K562 (cell line): ENCODE data around the gene OR14A16. TPM values are rescaled to one million over a fixed set of nuclear protein-coding genes. Genes with fewer than 3 reads are reported as not detected.

Source experiments
- BCOR ChIP-seq: fragments of 450-650 bp; IDR thresholded peaks from 2 replicates; pipeline ENCODE4 v1.6.1; 2016
- BMI1 ChIP-seq: fragments of 150-350 bp; IDR thresholded peaks from 2 replicates; pipeline ENCODE4 v1.6.1; 2014; ENCODE audit warnings: low read length
- CHD2 ChIP-seq: IDR thresholded peaks from 2 replicates; pipeline ENCODE4 v1.6.1; 2011; ENCODE audit warnings: low read depth, low read length
- CXXC5 ChIP-seq: fragments of 250-450 bp; sonication (Bioruptor Pico); IDR thresholded peaks from 2 replicates; pipeline ENCODE4 v1.8.0; 2022; ENCODE audit warnings: inconsistent platforms, mild to moderate bottlenecking, moderate library complexity
- EGR1 ChIP-seq: fragments of 450-650 bp; conservative IDR thresholded peaks from 2 replicates; pipeline ENCODE4 v1.6.1; 2017; ENCODE audit warnings: mild to moderate bottlenecking
- FOXJ3 ChIP-seq: sonication (generic); formaldehyde crosslinking; IDR thresholded peaks from 2 replicates; pipeline ENCODE4 v1.4.0; 2020; ENCODE audit warnings: mild to moderate bottlenecking, missing genetic modification reagents
- GTF2F1 ChIP-seq: IDR thresholded peaks from 2 replicates; pipeline ENCODE4 v1.6.1; 2011; ENCODE audit warnings: low read depth, low read length, improper control_type of control experiment
- HNRNPK ChIP-seq: fragments of 200-400 bp; formaldehyde crosslinking; IDR thresholded peaks from one replicate; pipeline ENCODE4 v1.6.1; 2018; ENCODE audit warnings: mild to moderate bottlenecking, low read depth, low read length; ENCODE audit not compliant: poor library complexity, severe bottlenecking
- HNRNPUL1 ChIP-seq: fragments of 200-400 bp; formaldehyde crosslinking; IDR thresholded peaks from 2 replicates; pipeline ENCODE4 v1.6.1; 2017; ENCODE audit warnings: low read length
- NFRKB ChIP-seq: fragments of 450-650 bp; IDR thresholded peaks from 2 replicates; pipeline ENCODE4 v1.6.1; 2016; ENCODE audit warnings: low read depth
- NR2C1 ChIP-seq, 2 experiments: fragments of 450-650 bp; IDR thresholded peaks; 2 replicates each; pipeline ENCODE4 v1.6.1; 2017; ENCODE audit warnings: mild to moderate bottlenecking in 2 of 2, antibody characterized with exemption in 1 of 2, inconsistent platforms in 1 of 2, missing compliant biosample characterization in 1 of 2, missing genetic modification characterization in 1 of 2
- PCBP2 ChIP-seq: fragments of 200-400 bp; formaldehyde crosslinking; IDR thresholded peaks from 2 replicates; pipeline ENCODE4 v1.6.1; 2018; ENCODE audit warnings: low read length, low read depth, mild to moderate bottlenecking, moderate library complexity; ENCODE audit not compliant: poor library complexity, severe bottlenecking
- POLR2A ChIP-seq: fragments of 450-650 bp; conservative IDR thresholded peaks from 2 replicates; pipeline ENCODE4 v1.6.1; 2016
- TAF1 ChIP-seq: IDR thresholded peaks from 2 replicates; pipeline ENCODE4 v1.6.1; 2011; ENCODE audit warnings: mild to moderate bottlenecking, low read length, moderate library complexity; ENCODE audit not compliant: insufficient read depth, control insufficient read depth, severe bottlenecking; ENCODE audit errors: extremely low read depth
- ZC3H4 ChIP-seq: sonication (generic); formaldehyde crosslinking; IDR thresholded peaks from 2 replicates; pipeline ENCODE4 v1.9.0; 2021; ENCODE audit warnings: missing genetic modification reagents, borderline replicate concordance
- ZNF175 ChIP-seq: fragments of 200-800 bp; sonication (Bioruptor generic); IDR thresholded peaks from 2 replicates; pipeline ENCODE4 v1.6.1; 2016; ENCODE audit warnings: low read depth, mild to moderate bottlenecking, missing genetic modification characterization, missing compliant biosample characterization
- ZNF311 ChIP-seq: fragments of 250-450 bp; sonication (Bioruptor Pico); IDR thresholded peaks from 2 replicates; pipeline ENCODE4 v1.4.0; 2020; ENCODE audit warnings: mild to moderate bottlenecking, moderate library complexity
- ZNF384 ChIP-seq: IDR thresholded peaks from 2 replicates; pipeline ENCODE4 v1.6.1; 2012; ENCODE audit warnings: low read depth, low read length, improper control_type of control experiment
- ZNF511 ChIP-seq: sonication (generic); formaldehyde crosslinking; IDR thresholded peaks from 2 replicates; pipeline ENCODE4 v1.8.0; 2022; ENCODE audit warnings: mild to moderate bottlenecking, missing genetic modification reagents
- polyA plus RNA-seq, 8 experiments: library from polyadenylated mRNA; depleted of rRNA in 4 of 8; stranded (reverse) in 5 of 8; unstranded in 3 of 8; fragments of >200 nt; fragmentation: Nextera tagmentation in 2 of 8; fragmentation: Illumina TruSeq in 1 of 8; extraction: Ambion mirVana in 2 of 8; extraction: Trizol in 1 of 8; gene quantifications; 2 replicates each; pipeline versions ENCODE4 v1.2.1 to v1.2.3, GENCODE V29; 2011 to 2014; ENCODE audit warnings: inconsistent platforms in 1 of 8, missing spikeins in 1 of 8
- total RNA-seq, 7 experiments: library from RNA; depleted of rRNA in 6 of 7; stranded (reverse); fragments of >200 nt in 6 of 7; fragmentation: Illumina TruSeq in 2 of 7; extraction: Trizol in 2 of 7; gene quantifications; 2 replicates each; pipeline versions ENCODE4 v1.2.1 to v1.2.3, GENCODE V29; 2011 to 2021; ENCODE audit warnings: low replicate concordance in 1 of 7
- TF ChIP-seq, protein P1 (sequence below): sonication (generic); formaldehyde crosslinking; IDR thresholded peaks from 2 replicates; pipeline ENCODE4 v1.8.0; 2022; ENCODE audit warnings: mild to moderate bottlenecking, missing genetic modification reagents
- TF ChIP-seq, protein P2 (sequence below): fragments of 250-450 bp; sonication (Bioruptor Pico); IDR thresholded peaks from 2 replicates; pipeline ENCODE4 v1.8.0; 2021; ENCODE audit warnings: mild to moderate bottlenecking, moderate library complexity
- TF ChIP-seq, protein P3 (sequence below): fragments of 450-650 bp; conservative IDR thresholded peaks from 2 replicates; pipeline ENCODE4 v1.6.1; 2016; ENCODE audit warnings: missing genetic modification characterization, low read depth, mild to moderate bottlenecking, missing compliant biosample characterization, moderate library complexity

Gene OR14A16
- total and polyA plus RNA-seq, 9 of the 15 experiments (the other 6 are each of a cell fraction or from before 2014, with no cell fraction given): not detected

- TF ChIP-seq, protein P1, sequence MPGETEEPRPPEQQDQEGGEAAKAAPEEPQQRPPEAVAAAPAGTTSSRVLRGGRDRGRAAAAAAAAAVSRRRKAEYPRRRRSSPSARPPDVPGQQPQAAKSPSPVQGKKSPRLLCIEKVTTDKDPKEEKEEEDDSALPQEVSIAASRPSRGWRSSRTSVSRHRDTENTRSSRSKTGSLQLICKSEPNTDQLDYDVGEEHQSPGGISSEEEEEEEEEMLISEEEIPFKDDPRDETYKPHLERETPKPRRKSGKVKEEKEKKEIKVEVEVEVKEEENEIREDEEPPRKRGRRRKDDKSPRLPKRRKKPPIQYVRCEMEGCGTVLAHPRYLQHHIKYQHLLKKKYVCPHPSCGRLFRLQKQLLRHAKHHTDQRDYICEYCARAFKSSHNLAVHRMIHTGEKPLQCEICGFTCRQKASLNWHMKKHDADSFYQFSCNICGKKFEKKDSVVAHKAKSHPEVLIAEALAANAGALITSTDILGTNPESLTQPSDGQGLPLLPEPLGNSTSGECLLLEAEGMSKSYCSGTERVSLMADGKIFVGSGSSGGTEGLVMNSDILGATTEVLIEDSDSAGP (CRISPR knock-in tag): no peak
- TF ChIP-seq HNRNPK: no peak
- TF ChIP-seq ZC3H4: peak; percentile 60; the same call in 1 of the 2 replicates
- TF ChIP-seq NFRKB: no peak
- TF ChIP-seq ZNF311 (CRISPR knock-in tag): no peak
- TF ChIP-seq TAF1: peak; percentile 74
- TF ChIP-seq GTF2F1: no peak
- peak; percentile 86 for TF ChIP-seq POLR2A
- TF ChIP-seq ZNF511 (CRISPR knock-in tag): peak; percentile 31; the same call in 1 of the 2 replicates
- TF ChIP-seq PCBP2: no peak
- TF ChIP-seq HNRNPUL1: no peak
- TF ChIP-seq EGR1: peak; percentile 80
- TF ChIP-seq ZNF175 (CRISPR knock-in tag): no peak
- TF ChIP-seq BCOR: no peak
- TF ChIP-seq ZNF384: no peak
- TF ChIP-seq, protein P2, sequence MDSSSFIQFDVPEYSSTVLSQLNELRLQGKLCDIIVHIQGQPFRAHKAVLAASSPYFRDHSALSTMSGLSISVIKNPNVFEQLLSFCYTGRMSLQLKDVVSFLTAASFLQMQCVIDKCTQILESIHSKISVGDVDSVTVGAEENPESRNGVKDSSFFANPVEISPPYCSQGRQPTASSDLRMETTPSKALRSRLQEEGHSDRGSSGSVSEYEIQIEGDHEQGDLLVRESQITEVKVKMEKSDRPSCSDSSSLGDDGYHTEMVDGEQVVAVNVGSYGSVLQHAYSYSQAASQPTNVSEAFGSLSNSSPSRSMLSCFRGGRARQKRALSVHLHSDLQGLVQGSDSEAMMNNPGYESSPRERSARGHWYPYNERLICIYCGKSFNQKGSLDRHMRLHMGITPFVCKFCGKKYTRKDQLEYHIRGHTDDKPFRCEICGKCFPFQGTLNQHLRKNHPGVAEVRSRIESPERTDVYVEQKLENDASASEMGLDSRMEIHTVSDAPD: no peak
- TF ChIP-seq BMI1: no peak
- TF ChIP-seq CHD2: no peak; the same call in 1 of the 2 replicates
- peak; percentile 98 for TF ChIP-seq CXXC5 (CRISPR knock-in tag)
- no peak for TF ChIP-seq FOXJ3
- TF ChIP-seq, protein P3, sequence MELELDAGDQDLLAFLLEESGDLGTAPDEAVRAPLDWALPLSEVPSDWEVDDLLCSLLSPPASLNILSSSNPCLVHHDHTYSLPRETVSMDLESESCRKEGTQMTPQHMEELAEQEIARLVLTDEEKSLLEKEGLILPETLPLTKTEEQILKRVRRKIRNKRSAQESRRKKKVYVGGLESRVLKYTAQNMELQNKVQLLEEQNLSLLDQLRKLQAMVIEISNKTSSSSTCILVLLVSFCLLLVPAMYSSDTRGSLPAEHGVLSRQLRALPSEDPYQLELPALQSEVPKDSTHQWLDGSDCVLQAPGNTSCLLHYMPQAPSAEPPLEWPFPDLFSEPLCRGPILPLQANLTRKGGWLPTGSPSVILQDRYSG (tag): no peak
- no peak for TF ChIP-seq NR2C1 (IDR thresholded peaks at IDR 0.05)
- TF ChIP-seq NR2C1 (tag; IDR thresholded peaks at IDR 0.05): no peak
Observed at GRCh38 chr1:247857069-247857984, 33.4 kb upstream of the OR14A16 start, which contains the start of gene TRIM58 (continued).
